Stimulated activated CD8-positive, alpha-beta memory T cell treated with anti-CD3 and anti-CD28 coated beads, Interleukin-4, amount 100 ng/mL, for 24 hours (primary cell): ENCODE measurements around the gene TMTC2.
"Not testable (repeated sequence)": the region's sequence is repeated elsewhere in the genome, so short reads cannot be mapped to it uniquely, and the experiment has no call there.

Experiments
- DNase-seq: peaks from one replicate; pipeline ENCODE4 v3.0.0-alpha.2; 2020; ENCODE audit warnings: low read depth

TMTC2 gene

DNA sequence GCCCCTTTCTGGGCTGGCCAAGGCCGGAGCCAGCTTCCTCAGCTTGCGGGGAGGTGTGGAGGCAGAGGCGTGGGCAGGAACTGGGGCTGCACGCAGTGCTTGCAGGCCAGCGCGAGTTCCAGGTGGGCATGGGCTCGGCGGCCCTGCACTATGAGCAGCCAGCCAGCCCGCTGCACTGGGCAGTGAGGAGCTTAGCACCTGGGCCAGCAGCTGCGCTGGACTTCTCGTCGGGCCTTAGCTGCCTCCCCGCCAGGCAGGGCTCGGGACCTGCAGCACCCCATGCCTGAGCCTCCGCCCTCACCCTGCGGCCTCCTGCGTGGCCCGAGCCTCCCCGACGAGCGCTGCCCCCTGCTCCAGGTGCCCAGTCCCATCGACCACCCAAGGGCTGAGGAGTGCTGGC, 42.0 kb downstream of the TMTC2 start:
- DNase-seq = no peak

DNA sequence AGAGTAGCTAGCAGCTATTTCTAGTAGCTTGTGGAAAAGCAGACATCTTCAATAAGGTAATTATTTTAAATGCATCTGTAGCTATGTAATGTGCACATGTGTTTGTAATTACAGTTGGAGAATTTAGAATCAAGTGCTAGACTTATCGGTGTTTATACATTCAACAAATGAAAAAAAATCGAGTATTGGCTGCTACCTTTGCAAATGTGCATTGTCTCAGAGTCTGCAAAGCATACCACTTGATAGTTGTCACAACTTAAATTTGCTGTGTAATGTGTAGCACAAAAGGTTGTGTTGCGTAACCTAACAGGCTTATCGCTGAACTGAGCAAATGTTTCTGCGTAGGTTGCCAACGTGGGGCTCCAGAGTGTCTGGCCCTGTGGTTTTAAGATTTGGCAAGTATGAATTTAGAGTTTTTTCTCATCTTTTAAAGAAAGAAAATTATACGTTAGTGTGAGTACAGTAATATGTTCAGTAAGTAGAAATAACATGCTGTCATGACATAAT, 44.3 kb downstream of the TMTC2 start:
- no peak for DNase-seq

DNA sequence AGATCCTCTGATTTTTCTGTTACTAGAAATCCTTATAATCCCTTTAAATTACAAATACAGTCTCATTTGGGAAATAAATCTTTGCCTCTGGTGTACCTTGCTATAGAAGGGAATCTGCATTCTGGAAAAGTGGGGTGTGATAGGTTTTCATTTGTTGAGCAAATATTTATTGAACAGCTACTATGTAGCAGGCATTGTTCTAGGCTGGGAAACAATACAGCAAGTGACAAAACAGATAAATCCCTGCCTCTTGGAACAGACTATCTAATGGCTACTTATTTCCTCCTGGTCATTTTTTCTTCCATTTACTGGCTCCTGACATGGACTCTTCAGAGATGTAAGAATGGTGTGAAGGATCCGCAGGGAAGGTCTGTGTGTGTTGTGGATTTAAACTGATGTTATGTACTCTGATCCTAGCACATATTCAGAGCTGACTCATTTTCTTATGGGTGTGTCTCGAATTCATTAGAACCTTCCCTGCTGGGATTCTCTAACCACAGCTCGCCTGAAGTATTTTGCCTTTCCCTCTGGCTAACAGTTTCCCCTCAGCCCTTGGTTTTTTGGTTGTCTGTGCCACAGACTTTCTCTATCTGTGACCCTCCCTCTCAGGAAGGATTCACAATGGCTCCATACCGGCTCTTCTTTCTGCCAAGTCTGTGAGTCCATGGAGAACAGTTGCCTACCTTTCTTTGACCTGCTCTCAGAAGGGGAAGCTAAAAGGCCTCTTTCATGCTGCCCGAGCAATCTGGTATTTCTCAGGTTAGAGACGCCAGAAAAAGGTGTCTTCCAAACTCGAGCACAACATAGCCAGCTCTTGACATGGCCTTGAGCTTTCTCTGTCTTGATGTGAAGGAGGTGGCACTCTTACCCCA, 53.7 kb downstream of the TMTC2 start:
- no peak for DNase-seq

DNA sequence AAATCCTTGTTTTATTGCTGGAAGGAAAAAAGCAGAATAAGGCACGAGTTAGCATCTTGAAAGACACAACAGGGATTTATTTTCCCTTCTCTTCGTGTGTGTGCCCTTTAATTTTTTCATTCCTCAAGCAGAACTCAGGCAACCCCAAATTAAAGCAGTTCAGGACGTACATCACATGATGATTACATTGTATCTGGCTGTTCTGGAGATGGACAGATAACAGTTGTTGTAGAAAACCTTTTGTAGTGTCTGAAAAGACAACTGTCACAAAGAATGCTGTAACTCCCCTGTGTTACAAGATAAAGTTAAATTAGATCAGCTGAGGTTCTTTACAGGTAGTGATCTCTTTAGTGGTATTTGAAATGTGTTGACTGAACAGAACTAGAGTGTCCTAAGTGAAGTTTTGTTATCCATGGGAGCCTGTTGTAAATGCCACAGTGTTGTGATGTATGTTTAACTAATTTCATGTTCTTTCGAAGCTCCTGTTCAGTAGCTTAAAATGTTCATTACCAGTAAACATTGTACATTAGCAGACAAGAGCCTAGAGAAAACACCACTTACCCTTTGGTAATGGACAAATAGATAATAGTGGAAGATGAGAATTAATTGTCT, 58.5 kb downstream of the TMTC2 start:
- no peak for DNase-seq

DNA sequence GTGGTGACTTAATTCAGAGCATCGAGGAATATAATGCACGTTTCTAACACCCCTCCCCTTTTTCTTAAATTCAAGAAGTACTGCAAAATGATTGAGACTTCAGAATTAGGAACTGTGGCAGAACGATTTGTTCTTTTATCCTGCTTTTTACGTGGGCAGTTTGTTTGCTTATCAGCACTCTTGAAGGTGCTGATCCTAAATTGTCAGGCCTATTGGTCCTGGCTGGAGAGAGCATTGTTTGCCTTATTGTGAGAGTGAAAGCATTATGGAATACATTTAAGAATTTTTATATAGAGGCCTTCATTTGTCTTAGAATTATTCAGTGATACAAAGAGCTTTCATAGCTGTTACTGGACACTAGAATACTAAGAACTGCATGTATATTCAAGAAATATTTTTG, 59.1 kb downstream of the TMTC2 start:
- DNase-seq = no peak

DNA sequence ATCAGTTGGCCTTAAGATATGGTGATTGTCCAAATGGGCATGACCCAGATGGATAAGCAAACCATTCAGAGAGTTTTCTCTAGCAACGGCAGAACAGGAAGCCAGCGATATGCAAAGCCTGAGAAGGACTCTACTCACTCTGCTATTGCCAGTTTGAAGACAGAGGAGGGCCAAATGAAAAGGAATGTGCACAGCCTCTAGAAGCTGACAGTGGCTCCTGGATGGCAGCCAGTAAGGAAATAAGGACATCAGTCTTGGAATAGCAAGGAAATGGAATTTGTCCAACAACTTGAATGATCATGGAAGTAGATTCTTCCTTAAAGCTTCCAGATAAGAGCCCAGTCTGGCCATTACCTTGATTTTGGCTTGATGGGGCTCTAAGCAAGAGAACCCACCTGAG, 60.0 kb downstream of the TMTC2 start:
- DNase-seq = no peak

DNA sequence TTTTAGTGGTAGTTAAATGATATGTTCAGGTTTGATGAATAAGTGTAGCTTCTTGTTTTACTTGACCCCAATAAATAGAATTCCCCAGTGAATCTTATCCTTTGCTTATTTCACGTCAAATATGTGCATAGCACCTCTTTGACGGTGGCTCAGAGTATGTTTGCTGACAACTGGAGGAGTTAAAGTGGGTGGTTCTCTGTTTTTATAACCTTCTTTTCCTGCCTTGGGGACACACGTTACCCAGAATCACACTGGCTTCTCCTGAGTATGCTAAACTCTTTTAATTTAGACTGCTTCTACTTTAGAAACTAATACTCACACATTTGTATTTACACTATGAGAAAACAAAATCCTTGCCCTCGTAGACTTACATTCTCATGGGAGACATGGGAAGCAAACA, 62.3 kb downstream of the TMTC2 start:
- DNase-seq = no peak

DNA sequence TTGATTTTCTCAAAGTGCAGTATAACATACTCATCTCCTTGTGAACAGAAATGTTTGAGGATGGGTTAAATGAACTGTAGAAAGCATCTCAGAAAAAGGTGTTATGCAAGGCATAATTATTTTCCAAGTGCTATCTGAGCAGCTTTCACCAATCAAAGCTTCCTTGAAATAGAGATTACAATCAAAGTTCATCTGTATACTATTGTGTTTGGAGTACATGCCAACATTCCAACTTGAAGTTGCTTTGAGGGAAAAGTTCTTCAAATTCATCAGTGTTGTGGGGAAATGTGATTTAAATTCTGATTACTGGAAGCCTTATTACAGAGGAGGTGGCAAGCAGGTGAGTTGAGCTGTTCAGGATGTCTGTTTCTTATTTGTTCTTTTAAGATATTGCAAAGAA, 68.2 kb downstream of the TMTC2 start:
- no peak for DNase-seq

DNA sequence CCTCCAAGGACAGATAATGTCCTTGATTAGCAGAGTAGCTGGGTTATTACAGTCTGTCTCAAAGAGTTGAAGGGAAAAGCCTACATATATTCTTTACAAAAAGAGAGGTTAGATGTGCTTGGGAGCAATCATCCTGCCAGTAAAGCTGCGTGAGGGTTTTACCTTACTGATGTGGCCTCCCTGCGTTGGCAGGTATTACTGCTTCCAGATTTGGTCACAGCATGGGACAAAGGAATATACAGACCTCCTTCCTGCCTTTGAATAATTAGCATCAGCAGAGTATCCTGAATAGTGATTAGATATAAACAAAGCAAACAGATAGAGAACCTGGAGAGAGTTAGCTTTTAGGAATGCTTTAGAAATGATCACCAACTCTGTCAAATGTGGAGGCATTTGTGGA, 69.6 kb downstream of the TMTC2 start:
- no peak for DNase-seq

DNA sequence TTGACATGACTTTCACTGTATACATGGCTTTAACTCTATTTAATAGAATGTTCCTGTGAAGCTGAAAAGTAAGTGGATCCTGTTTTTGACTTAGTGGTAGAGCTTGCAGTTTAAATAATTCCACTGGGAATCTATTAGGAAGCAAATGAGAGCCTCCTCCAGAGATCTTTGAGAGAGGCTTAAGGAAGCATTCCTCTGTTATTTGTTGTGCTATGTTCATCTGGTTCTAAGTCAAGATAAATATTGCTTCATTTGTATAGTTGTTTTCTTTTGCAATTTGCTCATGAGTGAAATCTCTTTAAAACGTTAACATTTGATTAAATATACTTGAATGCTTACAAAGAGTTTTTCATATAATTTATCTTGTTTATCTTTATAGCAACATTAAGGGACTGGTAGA, 70.4 kb downstream of the TMTC2 start:
- no peak for DNase-seq

DNA sequence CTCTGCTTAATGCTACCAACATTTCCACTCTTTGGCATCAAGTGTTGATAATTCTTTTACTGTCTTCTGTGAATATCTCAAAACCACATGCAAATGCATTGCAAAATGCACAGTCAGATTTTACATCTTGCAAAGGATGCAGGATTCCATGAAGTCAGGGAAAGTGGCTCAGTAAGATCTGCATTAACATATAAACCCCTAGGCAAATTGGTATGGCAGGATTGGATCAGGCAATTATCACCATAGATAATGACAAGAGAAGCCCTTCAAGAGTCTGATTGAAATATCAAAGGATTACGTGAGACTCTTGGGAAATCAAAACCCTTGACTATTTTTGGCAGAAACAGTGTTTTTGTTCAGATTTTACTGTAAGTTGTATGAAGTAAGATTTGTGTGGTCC, 71.0 kb downstream of the TMTC2 start:
- DNase-seq = no peak

DNA sequence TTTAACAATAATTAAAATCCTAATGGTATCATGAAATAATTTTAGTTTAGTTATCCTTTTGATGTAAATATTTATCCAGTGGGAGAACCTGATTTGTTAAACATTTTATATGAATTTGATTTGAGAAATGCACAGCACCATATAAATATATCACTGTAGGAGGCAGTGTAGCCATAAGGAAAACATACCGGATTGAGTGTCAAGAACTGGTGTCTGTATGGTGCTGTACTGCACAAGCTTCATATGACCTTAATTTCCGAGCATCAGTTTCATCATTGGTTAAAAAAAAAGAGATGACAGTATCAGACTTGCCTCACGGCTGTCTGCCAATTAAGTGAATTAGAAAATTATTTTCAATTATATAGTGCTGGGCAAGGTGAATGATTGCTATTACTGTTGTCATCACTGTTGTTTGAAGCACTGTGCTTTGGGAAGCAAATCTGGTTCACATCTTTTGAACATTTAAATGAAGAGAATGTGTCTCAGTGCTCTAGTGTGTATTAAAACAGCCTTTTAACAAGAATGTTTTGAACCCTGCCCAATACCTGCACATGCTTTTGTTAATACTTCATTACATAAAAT, 72.1 kb downstream of the TMTC2 start:
- DNase-seq = no peak

DNA sequence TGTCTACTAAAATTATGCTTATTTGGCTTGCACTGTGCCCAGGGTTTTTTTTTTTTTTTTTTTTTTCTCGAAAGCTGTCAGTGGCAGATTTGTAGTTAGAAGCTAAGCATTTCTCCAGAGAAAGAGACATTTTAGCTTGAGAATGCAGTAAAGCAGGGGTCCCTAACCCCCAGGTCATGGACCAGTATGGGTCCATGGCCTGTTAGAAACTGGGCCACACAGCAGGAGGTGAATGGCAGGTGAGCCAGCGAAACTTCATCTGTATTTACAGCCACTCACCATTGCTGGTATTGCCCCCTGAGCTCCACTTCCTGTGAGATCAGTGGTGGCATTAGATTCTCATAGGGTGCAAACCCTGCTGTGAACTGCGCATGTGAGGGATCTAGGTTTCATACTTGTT, 73.7 kb downstream of the TMTC2 start:
- no peak for DNase-seq

DNA sequence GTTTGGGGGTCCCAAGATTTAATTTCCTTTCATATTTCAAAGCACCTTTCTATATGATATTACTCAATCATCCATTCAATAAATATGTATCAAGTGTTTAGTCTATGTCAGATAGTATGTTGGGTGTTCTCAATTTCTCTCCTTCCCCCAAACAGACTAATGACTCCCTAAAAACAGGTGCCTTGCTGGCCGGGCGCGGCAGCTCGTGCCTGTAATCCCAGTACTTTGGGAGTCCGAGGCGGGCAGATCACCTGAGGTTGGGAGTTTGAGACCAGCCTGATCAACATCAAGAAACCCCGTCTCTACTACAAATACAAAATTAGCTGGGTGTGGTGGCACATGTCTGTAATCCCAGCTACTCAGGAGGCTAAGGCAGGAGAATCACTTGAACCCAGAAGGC, 78.5 kb downstream of the TMTC2 start:
- DNase-seq = not testable (repeated sequence)

DNA sequence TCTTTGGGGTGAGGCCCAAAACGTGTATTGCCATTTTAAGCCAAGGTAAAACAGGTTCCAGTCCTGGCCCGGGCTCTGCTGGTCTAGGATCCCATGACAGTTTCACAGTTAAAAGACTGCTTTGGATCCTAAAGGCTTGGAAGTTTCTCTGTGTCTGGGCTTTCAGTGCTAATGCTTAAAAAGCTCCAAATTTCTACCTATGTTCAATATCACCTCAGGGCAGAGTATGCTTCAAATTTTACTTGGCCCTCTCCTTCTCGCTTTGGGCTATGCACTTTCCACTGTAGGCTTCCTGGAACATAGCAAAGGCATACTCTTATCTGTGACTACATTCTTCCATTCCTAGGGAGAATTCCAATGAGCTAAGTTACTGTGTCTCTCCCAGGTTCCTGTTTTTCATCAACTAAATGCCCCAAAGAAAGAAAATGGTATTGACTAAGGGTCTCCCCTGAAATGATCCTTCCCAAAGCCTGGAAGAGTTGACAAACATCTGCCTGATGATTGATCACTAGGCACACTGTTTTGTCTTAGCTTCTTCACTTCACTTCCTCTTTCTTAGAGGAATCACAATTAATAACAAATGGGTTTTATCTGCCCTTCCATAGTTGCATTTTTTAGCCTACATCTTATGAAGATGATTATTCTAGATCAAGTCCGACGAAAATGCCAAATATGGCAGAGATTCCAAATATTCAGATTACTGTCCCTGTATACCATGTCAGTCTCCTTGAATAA, 79.4 kb downstream of the TMTC2 start:
- no peak for DNase-seq

DNA sequence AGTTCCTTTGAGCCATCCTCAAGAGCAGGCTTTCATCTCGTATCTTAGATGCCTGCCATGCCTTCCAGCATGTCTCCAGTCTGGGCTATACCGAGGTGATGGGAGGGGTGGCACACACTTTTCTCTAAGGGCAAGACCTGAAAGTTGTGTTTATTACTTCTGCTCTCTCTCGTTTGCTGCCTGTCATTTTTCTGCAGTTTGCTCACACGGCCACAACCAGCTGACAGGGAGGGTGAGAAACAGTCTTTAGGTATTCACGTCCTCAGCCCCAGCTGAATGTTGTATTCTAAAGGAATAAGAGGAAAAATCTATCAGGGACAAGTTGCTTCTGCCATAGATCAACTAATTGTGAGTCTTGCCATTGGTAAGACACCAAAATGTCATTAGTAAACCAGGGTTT, 88.0 kb downstream of the TMTC2 start:
- DNase-seq = no peak

DNA sequence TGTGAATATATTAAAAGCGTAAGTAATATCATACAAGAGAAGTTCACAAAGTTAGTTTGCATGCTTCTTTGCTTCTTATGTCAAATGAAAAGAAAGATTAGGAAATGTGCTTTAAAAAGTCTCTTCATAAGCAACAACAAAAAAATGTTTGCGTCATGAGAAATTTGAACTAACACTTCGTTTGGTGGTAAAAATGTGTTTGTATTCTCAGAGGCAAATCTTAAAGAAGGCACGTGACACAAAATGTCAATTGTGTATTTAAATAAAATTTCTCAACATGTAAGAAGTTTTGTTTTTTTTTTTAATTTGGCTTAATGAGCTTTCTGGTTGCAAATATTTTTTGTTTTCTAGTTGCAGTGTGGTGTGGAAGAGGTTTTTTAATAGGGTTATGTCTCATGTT, 93.8 kb downstream of the TMTC2 start:
- no peak for DNase-seq

DNA sequence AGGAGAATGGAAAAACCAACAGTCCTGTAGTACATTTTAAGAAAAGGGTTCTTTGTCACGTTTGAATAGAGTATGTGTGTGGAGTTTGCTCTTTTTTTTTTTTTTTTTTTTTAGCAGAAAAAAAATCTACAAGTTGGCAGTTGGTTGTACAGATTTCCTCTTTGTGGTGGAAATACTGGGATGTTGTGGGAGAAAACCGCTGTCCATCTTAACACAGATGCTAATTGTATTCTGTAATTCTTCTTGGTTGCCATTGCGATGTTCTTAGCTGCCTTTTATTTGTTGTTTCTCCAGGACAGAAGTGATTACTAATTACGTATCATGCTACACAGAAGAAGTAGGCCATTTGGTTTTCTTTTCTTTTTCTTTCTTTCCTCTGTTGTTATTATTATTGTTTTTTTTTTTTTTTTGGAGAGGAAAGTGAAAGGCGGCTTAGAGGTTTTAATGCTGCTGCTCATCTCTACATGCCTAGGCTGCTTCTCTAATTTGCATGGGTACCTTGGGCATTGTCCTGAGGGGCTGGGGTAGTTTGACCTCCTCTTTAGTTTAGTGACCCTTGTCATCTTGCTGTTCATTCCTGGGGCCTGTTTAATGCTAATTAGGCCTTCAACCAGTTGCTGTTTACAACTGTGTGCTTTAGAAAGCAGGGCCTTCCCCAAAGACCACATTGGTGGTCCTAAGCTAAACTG, 94.7 kb downstream of the TMTC2 start:
- no peak for DNase-seq

DNA sequence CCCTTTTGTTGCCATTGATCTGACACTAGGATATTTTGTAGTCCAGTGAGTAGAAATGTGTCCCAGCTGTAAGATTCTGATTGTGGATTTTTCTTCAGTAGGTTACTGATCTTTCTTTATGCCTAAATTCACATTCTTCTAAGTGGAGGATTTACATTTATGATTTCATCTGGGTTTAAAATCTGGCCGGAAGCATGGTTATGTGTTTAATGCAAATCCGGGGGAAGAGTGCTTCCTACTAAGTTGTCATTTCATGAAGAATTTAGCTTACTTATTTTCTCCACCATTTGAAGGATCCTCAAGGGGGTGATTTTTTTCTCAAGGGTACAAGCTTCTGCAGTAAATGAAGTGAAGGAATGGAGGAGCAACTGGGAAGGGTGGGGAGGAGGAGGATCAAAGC, 96.7 kb downstream of the TMTC2 start:
- DNase-seq = no peak

DNA sequence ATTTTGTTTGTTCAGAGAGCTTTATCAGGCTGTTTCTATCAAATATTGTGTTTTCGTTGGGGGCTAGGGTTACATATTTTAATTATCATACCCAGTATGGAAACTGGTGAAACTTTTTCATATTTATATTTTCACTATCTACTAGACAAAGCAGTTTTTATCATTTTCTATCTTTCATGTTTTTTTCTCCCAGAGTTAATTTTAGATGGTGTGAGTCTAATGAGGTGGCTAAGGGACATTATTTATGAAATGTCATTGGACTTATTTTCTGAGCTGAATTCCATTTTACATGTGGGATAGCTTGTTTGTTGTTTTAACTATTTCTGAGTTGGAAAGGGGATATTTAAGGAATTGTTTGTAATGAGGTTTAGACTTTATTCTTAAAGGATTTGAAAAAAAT, 100.3 kb downstream of the TMTC2 start:
- no peak for DNase-seq

DNA sequence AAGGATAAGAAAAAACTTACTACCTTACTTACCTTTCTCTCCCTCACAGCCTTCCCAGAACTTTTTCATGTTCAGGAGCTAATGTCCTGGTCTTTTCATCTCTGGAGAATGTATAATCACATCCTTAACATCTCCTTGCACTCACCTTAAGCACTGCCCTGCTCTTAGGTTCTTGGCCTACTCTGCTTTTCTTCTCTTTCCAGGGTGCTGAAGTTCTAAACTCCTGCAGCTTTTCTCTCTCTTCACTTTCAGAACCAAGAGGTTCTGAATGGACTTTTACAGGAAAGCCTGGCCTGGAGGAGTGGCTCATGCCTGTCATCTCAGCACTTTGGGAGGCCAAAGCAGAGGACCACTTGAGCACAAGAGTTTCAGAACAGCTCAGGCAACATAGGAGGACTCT, 101.9 kb downstream of the TMTC2 start:
- no peak for DNase-seq

DNA sequence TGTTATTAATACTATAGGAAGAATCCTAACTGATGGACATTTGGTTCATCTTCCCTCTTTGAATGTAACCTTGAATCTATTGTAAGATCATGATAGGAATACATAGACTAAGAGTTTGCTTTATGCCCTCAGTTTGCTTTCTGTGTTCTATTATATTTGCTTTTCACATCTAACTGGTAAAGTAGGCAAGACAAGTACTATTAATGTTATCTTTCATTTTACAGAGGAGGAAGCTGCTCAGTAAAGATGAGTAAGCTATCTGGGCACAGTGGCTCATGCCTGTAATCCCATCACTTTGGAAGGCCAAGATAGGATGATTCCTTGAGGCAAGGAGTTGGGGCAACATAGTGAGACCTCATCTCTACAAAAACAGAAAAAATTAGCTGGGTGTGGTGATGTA, 103.0 kb downstream of the TMTC2 start:
- DNase-seq = no peak
